SK-N-SH treated with all-trans-retinoic acid at 6 μM for 48 hours (cell line): ENCODE measurements around the gene AKAP13.

Experiments
- ATAC-seq: fragments of 200-7000 bp; cut with Tn5 transposase; 3 replicates; pipeline ENCODE4 v1.9.1; 2020; ENCODE audit warnings: mild to moderate bottlenecking, moderate library complexity
- ARNTL ChIP-seq: fragments of 450-650 bp; formaldehyde crosslinking; IDR thresholded peaks from 2 replicates; pipeline ENCODE4 v1.5.0; 2020; ENCODE audit warnings: low read depth, mild to moderate bottlenecking, moderate library complexity, borderline replicate concordance
- BACH2 ChIP-seq: fragments of 250-450 bp; sonication (Bioruptor Pico); IDR thresholded peaks from 2 replicates; pipeline ENCODE4 v1.9.0; 2021; ENCODE audit warnings: mild to moderate bottlenecking, borderline replicate concordance
- CREB5 ChIP-seq: fragments of 250-450 bp; sonication (Bioruptor Pico); IDR thresholded peaks from 2 replicates; pipeline ENCODE4 v1.5.1; 2020; ENCODE audit warnings: low read depth, mild to moderate bottlenecking, moderate library complexity
- CSDC2 ChIP-seq: fragments of 250-450 bp; sonication (Bioruptor Pico); IDR thresholded peaks from 2 replicates; pipeline ENCODE4 v1.5.0; 2020; ENCODE audit warnings: mild to moderate bottlenecking, moderate library complexity
- ESRRG ChIP-seq: fragments of 250-450 bp; sonication (Bioruptor Pico); IDR thresholded peaks from 2 replicates; pipeline ENCODE4 v1.6.1; 2021; ENCODE audit warnings: mild to moderate bottlenecking
- ISL1 ChIP-seq: fragments of 250-450 bp; sonication (Bioruptor Pico); IDR thresholded peaks from 2 replicates; pipeline ENCODE4 v2.1.2; 2022; ENCODE audit warnings: mild to moderate bottlenecking, moderate library complexity
- OSR1 ChIP-seq: fragments of 250-450 bp; sonication (Bioruptor Pico); IDR thresholded peaks from 2 replicates; pipeline ENCODE4 v1.8.0; 2022; ENCODE audit warnings: moderate library complexity, mild to moderate bottlenecking, inconsistent platforms
- PATZ1 ChIP-seq: fragments of 250-450 bp; sonication (Bioruptor Pico); IDR thresholded peaks from 2 replicates; pipeline ENCODE4 v1.8.0; 2020; ENCODE audit warnings: mild to moderate bottlenecking, moderate library complexity, borderline replicate concordance
- PPARA ChIP-seq: fragments of 250-450 bp; sonication (Bioruptor Pico); IDR thresholded peaks from 2 replicates; pipeline ENCODE4 v1.5.0; 2020; ENCODE audit warnings: mild to moderate bottlenecking, borderline replicate concordance
- RARB ChIP-seq: fragments of 250-450 bp; sonication (Bioruptor Pico); IDR thresholded peaks from 2 replicates; pipeline ENCODE4 v1.8.0; 2021; ENCODE audit warnings: mild to moderate bottlenecking, moderate library complexity
- SNAI2 ChIP-seq: fragments of 250-450 bp; sonication (Bioruptor Pico); IDR thresholded peaks from 2 replicates; pipeline ENCODE4 v1.5.0; 2020; ENCODE audit warnings: mild to moderate bottlenecking, moderate library complexity
- TCF4 ChIP-seq: fragments of 250-450 bp; sonication (Bioruptor Pico); IDR thresholded peaks from 2 replicates; pipeline ENCODE4 v1.8.0; 2021; ENCODE audit warnings: mild to moderate bottlenecking, moderate library complexity, borderline replicate concordance
- TOX ChIP-seq: fragments of 250-450 bp; sonication (Bioruptor Pico); IDR thresholded peaks from 2 replicates; pipeline ENCODE4 v1.8.0; 2021; ENCODE audit warnings: mild to moderate bottlenecking, moderate library complexity, borderline replicate concordance
- TSHZ2 ChIP-seq: fragments of 250-450 bp; sonication (Bioruptor Pico); IDR thresholded peaks from 2 replicates; pipeline ENCODE4 v1.5.0; 2020; ENCODE audit warnings: mild to moderate bottlenecking, moderate library complexity
- ZC3H10 ChIP-seq: fragments of 250-450 bp; sonication (Bioruptor Pico); IDR thresholded peaks from 2 replicates; pipeline ENCODE4 v1.5.1; 2021; ENCODE audit warnings: mild to moderate bottlenecking, moderate library complexity
- ZFP3 ChIP-seq: fragments of 250-450 bp; sonication (Bioruptor Pico); IDR thresholded peaks from 2 replicates; pipeline ENCODE4 v1.5.0; 2020; ENCODE audit warnings: mild to moderate bottlenecking, moderate library complexity
- ZFP30 ChIP-seq: fragments of 450-650 bp; formaldehyde crosslinking; IDR thresholded peaks from 2 replicates; pipeline ENCODE4 v1.5.0; 2022; ENCODE audit warnings: mild to moderate bottlenecking, moderate library complexity
- ZNF565 ChIP-seq: fragments of 450-650 bp; formaldehyde crosslinking; conservative IDR thresholded peaks from 2 replicates; pipeline ENCODE4 v1.5.0; 2020; ENCODE audit warnings: low read depth, mild to moderate bottlenecking, moderate library complexity
- ZNF70 ChIP-seq: fragments of 450-650 bp; formaldehyde crosslinking; IDR thresholded peaks from 2 replicates; pipeline ENCODE4 v1.5.0; 2020; ENCODE audit warnings: mild to moderate bottlenecking, moderate library complexity
- ZNF8 ChIP-seq: fragments of 450-650 bp; formaldehyde crosslinking; IDR thresholded peaks from 2 replicates; pipeline ENCODE4 v1.5.0; 2020; ENCODE audit warnings: mild to moderate bottlenecking, moderate library complexity
- TF ChIP-seq, protein P1 (sequence below): fragments of 250-450 bp; sonication (Bioruptor Pico); IDR thresholded peaks from 2 replicates; pipeline ENCODE4 v1.8.0; 2021; ENCODE audit warnings: low read depth, mild to moderate bottlenecking, moderate library complexity, borderline replicate concordance
- TF ChIP-seq, protein P2 (sequence below): fragments of 250-450 bp; sonication (Bioruptor Pico); IDR thresholded peaks from 2 replicates; pipeline ENCODE4 v1.5.1; 2021; ENCODE audit warnings: mild to moderate bottlenecking, moderate library complexity

AKAP13 gene

DNA sequence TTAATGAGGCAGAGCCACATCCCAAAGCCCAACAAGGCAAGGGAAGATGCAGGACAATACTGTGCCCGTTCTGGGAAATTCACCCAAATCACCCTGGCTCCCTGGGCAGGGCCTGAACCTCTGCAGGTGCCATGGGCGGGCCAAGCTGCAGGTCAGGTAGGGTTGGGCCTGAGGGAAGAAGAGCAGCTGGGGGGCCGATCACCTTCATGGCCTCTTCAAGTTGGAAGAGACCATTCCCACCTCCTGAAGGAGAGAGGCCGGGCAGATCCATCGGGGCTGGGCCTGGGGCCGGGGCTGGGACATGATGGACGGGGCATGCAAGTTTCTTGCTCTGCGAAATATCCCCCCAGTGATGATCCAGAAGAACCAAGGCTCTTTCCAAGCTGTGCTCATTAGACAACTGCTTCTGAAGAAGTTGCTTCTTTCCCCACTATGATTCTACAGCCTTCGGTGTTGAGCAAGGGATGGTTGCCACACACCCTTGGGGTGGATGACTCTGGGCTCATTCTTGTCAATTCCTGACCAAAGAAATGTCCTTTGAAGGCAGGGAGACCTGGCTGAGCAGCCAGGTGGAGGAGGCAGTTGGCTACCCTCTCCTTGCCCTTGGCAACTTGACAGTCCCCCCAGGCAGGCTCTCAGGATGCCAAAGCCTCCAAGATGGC is 376.1 kb downstream of the AKAP13 start (continued):
- no peak for TF ChIP-seq CSDC2 (CRISPR knock-in tag)

GRCh38 chr15:85757073-85757938 is 376.9 kb downstream of the AKAP13 start:
- ATAC-seq, result no peak
- TF ChIP-seq, protein P1, sequence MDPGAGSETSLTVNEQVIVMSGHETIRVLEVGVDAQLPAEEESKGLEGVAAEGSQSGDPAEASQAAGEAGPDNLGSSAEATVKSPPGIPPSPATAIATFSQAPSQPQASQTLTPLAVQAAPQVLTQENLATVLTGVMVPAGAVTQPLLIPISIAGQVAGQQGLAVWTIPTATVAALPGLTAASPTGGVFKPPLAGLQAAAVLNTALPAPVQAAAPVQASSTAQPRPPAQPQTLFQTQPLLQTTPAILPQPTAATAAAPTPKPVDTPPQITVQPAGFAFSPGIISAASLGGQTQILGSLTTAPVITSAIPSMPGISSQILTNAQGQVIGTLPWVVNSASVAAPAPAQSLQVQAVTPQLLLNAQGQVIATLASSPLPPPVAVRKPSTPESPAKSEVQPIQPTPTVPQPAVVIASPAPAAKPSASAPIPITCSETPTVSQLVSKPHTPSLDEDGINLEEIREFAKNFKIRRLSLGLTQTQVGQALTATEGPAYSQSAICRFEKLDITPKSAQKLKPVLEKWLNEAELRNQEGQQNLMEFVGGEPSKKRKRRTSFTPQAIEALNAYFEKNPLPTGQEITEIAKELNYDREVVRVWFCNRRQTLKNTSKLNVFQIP (CRISPR knock-in tag), result no peak
- TF ChIP-seq TOX (no peak), BACH2 (CRISPR knock-in tag) (no peak), ZFP3 (no peak), CREB5 (no peak), PPARA (CRISPR knock-in tag) (no peak), ZFP30 (CRISPR knock-in tag) (no peak), OSR1 (CRISPR knock-in tag) (no peak), ISL1 (CRISPR knock-in tag) (no peak), ZNF70 (CRISPR knock-in tag) (no peak), ESRRG (no peak), PATZ1 (CRISPR knock-in tag) (no peak), TCF4 (CRISPR knock-in tag) (no peak), ZC3H10 (CRISPR knock-in tag) (no peak), ZNF8 (CRISPR knock-in tag) (no peak)
- TF ChIP-seq, protein P2, sequence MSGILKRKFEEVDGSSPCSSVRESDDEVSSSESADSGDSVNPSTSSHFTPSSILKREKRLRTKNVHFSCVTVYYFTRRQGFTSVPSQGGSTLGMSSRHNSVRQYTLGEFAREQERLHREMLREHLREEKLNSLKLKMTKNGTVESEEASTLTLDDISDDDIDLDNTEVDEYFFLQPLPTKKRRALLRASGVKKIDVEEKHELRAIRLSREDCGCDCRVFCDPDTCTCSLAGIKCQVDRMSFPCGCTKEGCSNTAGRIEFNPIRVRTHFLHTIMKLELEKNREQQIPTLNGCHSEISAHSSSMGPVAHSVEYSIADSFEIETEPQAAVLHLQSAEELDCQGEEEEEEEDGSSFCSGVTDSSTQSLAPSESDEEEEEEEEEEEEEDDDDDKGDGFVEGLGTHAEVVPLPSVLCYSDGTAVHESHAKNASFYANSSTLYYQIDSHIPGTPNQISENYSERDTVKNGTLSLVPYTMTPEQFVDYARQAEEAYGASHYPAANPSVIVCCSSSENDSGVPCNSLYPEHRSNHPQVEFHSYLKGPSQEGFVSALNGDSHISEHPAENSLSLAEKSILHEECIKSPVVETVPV (CRISPR knock-in tag), result no peak

DNA sequence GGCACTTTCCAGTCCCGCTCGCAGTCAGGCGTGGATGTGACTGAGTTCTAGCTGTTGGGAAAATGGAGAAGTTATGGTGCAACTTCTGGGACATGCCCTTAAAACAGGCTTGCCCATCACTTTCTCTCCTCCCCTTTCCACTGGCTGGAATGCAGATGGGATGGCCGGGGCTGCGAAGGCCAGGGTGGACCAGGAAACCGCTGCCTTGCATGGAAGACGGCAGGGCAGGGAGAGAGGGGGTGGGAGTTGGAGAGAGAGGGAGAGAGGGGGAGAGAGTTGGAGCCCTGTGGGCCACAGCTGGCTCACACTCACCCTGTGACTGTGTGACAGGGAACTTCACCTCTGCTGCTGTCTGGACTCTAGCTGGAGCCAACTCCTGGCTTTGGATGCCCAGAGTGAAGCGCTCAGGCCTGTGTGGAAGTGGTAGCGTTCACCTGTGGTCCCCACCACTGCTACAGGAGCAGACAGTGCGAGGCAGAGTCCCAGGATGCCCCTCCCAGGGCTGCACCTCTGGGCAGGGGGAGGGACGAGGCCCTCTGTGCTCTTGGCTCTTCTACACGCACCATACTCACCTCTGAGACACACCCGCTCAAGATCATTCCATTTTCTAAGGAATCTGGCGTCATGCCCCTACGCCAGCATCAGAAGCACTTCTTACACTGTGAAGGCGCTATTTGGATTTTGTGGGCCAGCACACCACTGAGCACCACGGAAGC is 377.7 kb downstream of the AKAP13 start:
- ATAC-seq, result no peak
- no peak for TF ChIP-seq ZFP3
- no peak for TF ChIP-seq ZNF565
- no peak for TF ChIP-seq ZNF70 (CRISPR knock-in tag)
- no peak for TF ChIP-seq CREB5
- no peak for TF ChIP-seq PATZ1 (CRISPR knock-in tag)
- no peak for TF ChIP-seq TSHZ2 (CRISPR knock-in tag)
- TF ChIP-seq SNAI2, result no peak
- TF ChIP-seq BACH2 (CRISPR knock-in tag), result no peak
- no peak for TF ChIP-seq RARB (CRISPR knock-in tag)
- TF ChIP-seq, protein P2 (CRISPR knock-in tag), result no peak
- no peak for TF ChIP-seq ARNTL (CRISPR knock-in tag)
